Measurements from ENCODE around the gene ZSWIM8.
A peak's percentile ranks its signal among the peaks of the same experiment; 100 is the strongest.
"Not testable (repeated sequence)": the region's sequence is repeated elsewhere in the genome, so short reads cannot be mapped to it uniquely, and the experiment has no call there.

ZSWIM8 gene

GRCh38 chr10:73779018-73779417 is 6.4 kb upstream of the ZSWIM8 start:
- DNase-seq = no peak

DNA sequence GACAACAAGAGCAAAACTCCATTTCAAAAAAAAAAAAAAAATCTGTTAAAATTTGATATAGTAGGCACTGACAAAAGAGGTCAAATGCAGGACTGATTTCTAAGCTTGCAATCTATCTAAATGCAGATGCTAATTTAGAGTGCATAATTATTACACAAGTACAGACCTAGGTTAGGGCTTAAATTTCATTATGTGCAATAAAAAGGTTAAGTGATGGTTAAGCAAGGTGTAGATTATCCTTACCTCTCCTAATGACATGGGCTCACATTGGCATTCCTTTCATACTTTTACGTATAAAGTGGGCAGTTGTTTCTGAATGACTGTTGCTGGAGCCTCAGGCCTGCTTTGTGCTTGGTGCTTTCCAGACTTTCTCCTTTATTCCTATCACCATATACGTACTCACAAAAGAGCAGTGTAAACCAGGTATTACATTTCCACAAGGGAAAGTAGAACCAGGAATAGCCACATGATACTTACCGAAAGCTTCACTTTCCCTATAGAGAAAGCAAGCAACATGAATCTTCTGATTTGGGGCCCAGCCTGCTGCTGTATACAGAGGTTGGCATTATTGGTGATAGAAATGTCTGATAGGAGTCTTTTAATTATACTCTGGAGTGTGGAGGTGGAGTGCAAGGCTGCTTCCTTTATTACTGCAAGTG is 5.7 kb upstream of the ZSWIM8 start:
- no peak for DNase-seq

DNA sequence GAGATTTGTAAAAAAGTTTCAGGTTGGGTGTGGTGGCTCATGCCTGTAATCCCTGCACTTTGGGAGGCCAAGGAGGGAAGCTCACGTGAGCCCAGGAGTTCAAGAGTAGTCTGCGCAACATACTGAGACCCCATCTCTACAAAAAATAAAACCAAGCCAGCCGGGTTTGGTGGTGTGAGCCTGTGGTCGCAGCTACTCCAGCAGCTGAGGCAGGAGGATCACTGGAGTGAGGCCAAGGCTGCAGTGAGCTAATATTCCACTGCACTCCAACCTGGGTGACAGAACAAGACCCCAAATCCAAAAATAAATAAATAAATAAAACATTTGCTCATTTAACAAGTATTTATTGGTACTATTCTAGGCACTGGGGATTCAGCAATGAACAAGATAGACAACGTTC is 5.1 kb upstream of the ZSWIM8 start:
- no peak for DNase-seq

GRCh38 chr10:73780966-73781365 is 4.4 kb upstream of the ZSWIM8 start:
- no peak for DNase-seq

DNA sequence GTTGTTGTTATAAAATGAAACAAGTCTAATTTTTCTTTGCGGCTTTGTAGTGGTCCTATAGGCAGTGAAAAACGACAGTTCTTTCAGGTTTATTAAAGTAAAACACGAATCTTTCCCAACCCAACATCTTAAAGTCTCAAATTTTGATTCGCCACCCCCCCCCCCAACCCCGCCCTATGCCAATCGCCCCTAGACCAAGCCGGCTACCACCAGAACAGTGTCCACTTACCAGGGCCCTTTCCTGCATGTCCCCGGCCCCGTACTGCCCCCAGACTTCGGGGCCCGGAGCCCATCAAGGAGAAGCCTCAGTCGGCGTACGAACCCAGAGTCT is 3.9 kb upstream of the ZSWIM8 start:
- DNase-seq = no peak

- DNase-seq = peak; percentile 96
These were observed 3.3 kb upstream of the ZSWIM8 start, which contains the start of gene CHCHD1 for GRCh38 chr10:73781879-73782748. Gene CHCHD1 (plus strand): TSS chr10:73782048. CDS start chr10:73782076, 28 bp downstream.

DNA sequence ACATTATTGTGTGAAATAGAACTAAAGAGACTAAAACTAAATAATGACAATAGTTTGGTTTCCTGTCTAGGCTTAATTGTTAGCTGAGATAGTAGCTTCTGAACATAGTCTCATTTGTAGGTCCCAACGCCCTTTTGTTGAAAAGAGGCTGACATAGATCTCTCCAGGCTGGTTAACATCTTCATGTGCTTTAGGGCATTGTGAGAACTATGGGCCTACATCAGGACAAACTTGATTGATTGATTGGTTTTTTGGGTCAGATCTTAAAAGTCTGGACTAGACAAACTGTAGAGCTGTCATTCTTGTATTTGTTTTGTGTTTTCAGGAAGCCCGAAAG is 2.7 kb upstream of the ZSWIM8 start:
- DNase-seq = no peak

DNA sequence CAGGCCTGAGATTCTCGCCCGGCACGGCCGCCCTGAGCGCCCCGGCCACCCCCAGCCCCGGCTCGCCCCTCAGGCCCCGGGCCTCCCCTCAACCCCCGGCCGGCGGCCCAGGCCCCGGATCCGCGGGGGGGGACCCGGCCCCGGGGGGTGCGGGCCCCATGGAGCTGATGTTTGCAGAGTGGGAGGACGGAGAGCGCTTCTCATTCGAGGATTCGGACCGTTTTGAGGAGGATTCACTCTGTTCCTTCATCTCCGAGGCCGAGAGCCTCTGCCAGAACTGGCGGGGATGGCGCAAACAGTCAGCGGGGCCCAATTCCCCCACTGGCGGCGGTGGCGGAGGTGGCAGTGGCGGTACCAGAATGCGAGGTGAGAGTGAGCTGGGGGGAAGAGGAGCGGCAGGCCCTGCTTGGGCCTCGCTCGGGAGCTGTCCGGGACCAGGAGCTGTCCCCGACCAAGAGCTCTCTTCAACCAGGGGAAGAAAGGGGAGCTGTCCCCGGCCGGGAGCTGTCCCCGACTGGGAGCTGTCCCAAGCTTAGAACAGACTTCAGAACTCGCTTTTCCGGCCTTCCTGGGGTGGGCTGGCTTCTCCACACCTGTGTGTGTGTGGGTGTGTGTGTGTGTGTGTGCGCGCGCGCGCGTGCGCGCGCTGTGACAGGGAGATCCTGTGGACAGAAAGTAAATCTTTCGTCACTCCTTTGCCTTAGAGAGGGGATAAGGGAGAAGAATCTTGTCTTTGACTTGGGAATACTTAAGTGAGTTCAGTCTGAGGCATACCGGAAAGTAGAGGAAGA is 510 bp downstream of the ZSWIM8 start:
- DNase-seq = peak; percentile 75

GRCh38 chr10:73786512-73786885 is 1.1 kb downstream of the ZSWIM8 start:
- no peak for DNase-seq

DNA sequence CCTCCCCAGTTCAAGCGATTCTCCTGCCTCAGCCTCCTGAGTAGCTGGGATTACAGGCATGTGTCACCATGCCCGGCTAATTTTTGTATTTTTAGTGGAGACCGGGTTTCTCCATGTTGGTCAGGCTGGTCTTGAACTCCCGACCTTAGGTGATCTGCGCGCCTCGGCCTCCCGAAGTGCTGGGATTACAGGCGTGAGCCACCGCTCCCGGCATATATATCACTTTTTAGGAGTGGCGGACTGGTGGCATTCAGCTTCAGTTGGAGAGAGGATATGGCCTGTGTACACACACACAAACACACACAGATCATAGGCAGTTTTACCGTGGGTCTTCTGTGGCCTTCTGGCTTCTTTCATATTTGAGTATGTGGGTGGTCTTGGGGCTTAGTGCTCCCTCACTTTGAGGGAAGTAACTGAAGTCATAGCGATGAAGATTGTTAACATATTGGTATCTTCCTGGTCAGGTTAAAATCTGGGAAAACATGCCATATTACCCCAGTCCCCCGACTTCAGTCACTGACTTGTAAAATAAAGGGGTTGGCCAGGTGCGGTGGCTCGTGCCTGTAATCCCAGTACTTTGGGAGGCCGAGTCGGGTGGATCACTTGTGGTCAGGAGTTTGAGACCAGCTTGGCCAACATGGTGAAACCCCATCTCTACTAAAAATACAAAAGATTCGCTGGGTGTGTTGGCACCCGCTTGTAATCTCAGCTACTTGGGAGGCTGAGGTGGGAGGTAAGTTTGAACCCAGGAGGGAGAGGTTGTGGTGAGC is 1.8 kb downstream of the ZSWIM8 start:
- DNase-seq = not testable (repeated sequence)

DNA sequence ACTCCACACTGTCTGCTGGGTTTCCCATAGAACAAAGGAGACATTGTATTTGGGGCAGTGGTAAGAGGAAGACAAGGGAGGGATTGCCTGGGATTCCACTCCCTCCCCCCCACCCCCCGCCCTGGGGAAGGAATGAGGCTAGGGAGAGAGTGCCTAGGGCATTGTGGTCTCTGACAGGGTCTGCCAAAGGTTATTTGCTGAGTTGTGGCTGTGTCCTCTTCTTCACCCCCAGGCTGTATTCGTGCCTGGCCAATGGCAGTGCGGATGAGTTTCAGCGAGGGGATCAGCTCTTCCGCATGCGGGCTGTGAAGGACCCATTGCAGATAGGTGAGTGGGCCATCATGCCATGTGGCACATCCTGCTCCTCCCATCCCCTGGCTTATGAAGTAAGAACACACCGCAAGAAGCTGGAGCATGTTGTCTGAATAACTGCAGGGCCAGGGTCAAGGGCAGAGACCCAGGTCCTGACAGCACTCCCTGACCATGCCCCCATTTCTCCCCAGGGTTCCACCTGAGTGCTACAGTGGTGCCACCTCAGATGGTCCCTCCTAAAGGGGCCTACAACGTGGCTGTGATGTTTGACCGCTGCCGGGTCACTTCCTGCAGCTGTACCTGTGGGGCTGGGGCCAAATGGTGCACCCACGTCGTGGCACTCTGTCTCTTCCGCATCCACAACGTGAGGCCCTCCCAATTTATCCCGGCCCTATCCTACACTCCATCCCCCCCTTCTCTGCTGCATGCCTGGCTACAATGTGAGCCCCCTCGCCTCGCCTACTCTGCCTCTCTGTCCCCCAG is 3.7 kb downstream of the ZSWIM8 start:
- DNase-seq = no peak

DNA sequence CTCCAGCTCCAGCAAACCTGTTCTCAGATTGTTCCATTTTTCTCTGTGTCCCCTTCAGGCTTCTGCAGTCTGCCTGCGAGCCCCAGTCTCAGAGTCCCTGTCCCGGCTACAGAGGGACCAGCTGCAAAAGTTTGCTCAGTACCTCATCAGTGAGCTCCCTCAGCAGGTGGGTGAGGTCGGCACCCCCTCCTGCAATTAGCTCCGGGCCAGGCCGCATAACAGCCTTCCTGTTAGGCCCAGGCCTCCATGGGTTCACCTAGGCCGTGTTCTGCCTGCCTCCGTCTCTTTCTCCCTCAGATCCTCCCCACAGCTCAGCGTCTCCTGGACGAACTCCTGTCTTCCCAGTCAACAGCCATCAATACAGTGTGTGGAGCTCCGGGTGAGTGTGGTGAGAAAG is 4.3 kb downstream of the ZSWIM8 start:
- DNase-seq = no peak

DNA sequence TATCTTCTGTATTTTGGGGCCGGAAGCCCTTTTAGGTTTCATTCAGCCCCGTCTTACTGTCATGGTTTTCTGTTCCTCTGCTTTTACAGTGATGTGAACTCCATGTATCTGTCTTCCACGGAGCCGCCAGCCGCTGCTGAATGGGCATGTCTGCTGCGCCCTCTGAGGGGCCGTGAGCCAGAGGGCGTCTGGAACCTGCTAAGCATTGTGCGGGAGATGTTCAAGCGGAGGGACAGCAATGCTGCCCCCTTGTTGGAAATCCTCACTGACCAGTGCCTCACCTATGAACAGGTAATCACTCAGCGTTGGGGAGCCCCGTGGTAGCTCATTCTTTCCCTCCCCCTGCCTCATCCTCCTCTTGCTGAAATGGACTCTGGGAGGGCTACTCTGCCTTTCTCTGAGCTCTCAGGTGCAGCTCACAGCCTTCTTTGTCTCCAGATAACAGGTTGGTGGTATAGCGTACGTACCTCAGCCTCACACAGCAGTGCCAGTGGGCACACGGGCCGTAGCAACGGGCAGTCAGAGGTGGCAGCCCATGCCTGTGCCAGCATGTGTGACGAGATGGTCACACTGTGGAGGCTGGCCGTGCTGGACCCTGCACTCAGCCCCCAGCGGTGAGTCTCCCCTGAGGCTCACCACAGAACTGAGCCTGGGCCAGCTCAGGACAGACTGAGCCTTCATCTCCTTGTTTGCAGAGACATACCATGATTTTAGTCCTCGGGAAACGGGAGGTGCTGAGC is 5.7 kb downstream of the ZSWIM8 start:
- no peak for DNase-seq

- no peak for DNase-seq
These were observed 6.5 kb downstream of the ZSWIM8 start for GRCh38 chr10:73791871-73792400.

- DNase-seq = no peak
These were observed 8.1 kb downstream of the ZSWIM8 start for GRCh38 chr10:73793456-73793855.

DNA sequence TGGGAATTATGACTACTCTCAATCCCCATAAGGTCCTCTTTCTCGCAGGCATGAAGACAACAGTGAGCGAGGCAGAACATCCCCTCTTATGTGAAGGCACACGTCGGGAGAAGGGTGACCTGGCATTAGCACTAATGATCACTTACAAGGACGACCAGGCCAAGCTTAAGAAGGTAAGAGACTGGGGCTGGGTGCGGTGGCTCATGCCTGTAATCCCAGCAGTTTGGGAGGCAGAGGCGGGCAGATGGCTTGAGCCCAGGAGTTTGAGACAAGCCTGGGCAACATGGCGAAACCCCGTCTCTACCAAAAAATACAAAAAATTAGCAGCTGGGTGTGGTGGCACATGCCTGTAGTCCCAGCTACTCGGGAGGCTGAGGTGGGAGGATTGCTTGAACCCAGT is 10.1 kb downstream of the ZSWIM8 start:
- DNase-seq = not testable (repeated sequence)

DNA sequence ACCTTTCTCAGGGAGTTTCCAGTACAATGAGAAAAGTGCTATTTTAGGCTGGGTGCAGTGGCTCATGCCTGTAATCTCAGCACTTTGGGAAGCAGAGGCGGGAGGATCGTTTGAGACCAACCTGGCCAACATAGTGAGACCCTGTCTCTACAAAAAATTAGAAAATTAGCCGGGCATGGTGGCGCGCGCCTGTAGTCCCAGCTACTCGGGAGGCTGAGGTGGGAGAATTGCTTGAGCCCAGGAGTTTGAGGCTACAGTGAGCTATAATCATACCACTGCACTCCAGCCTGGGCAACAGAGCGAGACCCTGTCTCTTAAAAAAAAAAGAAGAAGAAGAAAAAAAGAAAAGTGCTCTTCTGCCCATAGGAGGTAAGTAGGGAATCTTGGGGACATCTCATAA is 10.6 kb downstream of the ZSWIM8 start:
- not testable (repeated sequence) for DNase-seq

GRCh38 chr10:73796766-73797165 is 11.4 kb downstream of the ZSWIM8 start:
- DNase-seq = no peak

DNA sequence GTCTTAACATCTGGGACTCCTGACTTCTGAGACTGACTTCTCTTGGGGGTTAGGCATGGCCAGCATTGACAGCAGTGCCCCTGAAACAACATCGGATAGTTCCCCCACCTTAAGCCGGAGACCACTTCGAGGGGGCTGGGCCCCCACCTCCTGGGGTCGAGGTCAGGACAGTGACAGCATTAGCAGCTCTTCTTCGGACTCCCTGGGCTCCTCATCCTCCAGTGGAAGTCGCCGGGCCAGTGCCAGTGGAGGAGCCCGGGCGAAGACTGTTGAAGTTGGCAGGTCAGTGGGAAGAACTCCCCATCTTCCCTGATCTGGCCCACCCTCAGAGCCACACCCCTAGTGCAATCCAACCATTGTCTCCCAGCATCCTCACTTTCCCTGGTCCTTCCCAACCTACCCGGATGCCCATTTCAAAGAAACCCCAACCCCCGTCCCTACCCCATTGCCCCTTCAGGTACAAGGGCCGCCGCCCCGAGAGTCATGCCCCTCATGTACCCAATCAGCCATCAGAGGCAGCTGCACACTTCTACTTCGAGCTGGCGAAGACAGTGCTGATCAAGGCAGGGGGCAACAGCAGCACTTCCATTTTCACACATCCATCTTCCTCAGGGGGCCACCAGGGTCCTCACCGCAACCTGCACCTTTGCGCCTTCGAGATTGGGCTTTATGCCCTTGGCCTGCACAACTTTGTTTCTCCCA is 12.1 kb downstream of the ZSWIM8 start:
- DNase-seq = no peak

- no peak for DNase-seq
These were observed 12.7 kb downstream of the ZSWIM8 start for GRCh38 chr10:73798087-73798486.
